ENCODE results near the gene TRIO. TPM values are rescaled to one million over a fixed set of nuclear protein-coding genes. Genes with fewer than 3 reads are reported as not detected.

TRIO gene
- total RNA-seq, 4 donors from 2014 or later, result 67.4 to 103 (median 94.7) TPM

DNA sequence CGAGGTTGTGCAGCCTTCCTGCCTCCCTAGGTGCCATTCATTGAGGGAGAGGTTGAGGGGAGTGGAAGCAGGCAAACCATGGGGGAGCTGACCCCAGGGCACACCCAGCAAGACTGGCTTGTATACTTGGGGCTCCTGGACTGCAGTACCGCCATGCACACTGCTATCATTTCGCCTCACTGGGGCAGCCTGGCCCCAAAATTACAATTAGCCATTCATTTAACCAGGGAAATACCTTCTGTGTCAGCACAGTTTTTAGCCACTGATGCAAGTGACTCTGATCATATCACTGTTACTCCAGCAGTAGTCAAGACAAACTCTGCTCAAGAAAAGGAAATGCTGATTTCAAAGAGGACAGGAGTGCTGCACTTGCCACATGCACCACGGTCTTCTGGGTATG lies 109.7 kb downstream of the TRIO start:
- intact Hi-C loops (cut with DNase I), result no loop called here
- Histone ChIP-seq H3K36me3 (no peaks in the 10 kb centered on the region), H3K27me3 (no peaks in the 10 kb centered on the region), H3K4me3 (replicated peaks in 1 of 3) (no peak overlapping the region), H3K9me3 (no peaks in the 10 kb centered on the region), H3K27ac (no peak overlapping the region), H3K4me1 (peaks cover 0 to 11% of the 10 kb centered on the region in 2 donors)
- no peak for DNase-seq
- 79 to 93% methylated on average over 4 of the region's 4 CpGs for WGBS, 2 donors
- TF ChIP-seq, protein P1, sequence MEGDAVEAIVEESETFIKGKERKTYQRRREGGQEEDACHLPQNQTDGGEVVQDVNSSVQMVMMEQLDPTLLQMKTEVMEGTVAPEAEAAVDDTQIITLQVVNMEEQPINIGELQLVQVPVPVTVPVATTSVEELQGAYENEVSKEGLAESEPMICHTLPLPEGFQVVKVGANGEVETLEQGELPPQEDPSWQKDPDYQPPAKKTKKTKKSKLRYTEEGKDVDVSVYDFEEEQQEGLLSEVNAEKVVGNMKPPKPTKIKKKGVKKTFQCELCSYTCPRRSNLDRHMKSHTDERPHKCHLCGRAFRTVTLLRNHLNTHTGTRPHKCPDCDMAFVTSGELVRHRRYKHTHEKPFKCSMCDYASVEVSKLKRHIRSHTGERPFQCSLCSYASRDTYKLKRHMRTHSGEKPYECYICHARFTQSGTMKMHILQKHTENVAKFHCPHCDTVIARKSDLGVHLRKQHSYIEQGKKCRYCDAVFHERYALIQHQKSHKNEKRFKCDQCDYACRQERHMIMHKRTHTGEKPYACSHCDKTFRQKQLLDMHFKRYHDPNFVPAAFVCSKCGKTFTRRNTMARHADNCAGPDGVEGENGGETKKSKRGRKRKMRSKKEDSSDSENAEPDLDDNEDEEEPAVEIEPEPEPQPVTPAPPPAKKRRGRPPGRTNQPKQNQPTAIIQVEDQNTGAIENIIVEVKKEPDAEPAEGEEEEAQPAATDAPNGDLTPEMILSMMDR (IDR thresholded peaks at IDR 0.05), result no peak
- TF ChIP-seq POLR2A (IDR thresholded peaks at IDR 0.05), result no peak

DNA sequence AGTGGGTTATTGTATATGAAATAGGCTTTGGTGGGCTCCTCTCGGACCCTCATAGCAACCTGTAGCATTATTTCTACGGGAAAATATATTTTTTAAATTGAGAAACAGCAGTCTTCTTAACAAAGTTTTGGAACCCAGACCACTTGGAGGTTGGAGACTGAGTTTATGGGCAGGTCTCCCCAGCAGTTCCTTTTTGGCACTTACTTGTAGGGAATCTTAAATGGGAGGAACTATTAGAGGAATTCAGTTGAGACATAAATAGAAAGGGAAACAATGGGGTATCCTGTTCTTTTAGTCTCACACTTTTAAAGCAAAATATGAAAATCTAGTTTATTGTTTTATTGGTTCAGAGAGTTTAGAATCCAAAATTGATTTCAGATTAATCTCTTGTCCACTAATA lies 111.5 kb downstream of the TRIO start:
- no peak for DNase-seq
- H3K4me3 ChIP-seq (replicated peaks in 1 of 3), result no peak overlapping the region
- peaks cover 0 to 11% of the 10 kb centered on the region in 2 donors for H3K4me1 ChIP-seq
- WGBS, 2 donors, result 89 to 95% methylated on average over 2 of the region's 2 CpGs
- TF ChIP-seq, protein P1 (IDR thresholded peaks at IDR 0.05), result no peak
- no peak for TF ChIP-seq POLR2A (IDR thresholded peaks at IDR 0.05)
- H3K36me3 ChIP-seq, result no peaks in the 10 kb centered on the region
- peak overlapping the region in 1 of 3 donors; percentile 2 for H3K27ac ChIP-seq
- no peaks in the 10 kb centered on the region for H3K27me3 ChIP-seq
- intact Hi-C loops (cut with DNase I), result no loop called here
- H3K9me3 ChIP-seq, result no peaks in the 10 kb centered on the region

DNA sequence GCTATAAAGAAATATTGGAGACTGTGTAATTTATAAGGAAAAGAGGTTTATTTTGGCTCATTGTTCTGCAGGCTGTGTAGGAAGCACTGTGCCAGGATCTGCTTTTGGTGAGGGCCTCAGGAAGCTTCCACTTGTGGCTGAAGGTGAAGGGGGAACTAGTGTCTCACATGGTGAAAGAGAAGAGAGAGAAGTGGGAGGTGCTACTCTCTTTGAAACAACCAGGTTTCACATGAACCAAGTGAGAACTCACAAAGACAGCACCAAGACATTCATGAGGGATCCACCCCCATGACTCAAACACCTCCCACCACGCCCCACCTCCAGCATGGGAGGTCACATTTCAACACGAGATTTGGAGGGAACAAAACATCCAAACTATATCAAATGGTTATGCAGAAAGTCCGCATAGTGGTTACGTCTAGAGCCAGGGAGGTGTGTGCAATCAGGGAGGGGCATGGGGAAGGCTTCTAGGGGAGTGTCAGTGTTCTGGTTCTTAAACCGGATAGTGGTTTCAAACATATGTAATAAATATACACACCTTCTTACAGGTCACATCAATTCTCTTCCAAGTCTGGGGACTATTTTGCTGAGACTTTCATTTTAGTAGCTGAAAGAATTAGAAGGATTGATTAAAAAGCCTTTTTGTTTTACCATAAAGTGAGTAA lies 113.0 kb downstream of the TRIO start:
- WGBS, 2 donors, result 88 to 94% methylated on average over 5 of the region's 5 CpGs
- intact Hi-C loops (cut with DNase I), result no loop called here
- H3K36me3 ChIP-seq, result no peaks in the 10 kb centered on the region
- DNase-seq, result no peak
- H3K27ac ChIP-seq, result no peak overlapping the region
- TF ChIP-seq POLR2A (IDR thresholded peaks at IDR 0.05), result no peak
- TF ChIP-seq, protein P1 (IDR thresholded peaks at IDR 0.05), result no peak
- no peak overlapping the region for H3K4me3 ChIP-seq (replicated peaks in 1 of 3)
- no peaks in the 10 kb centered on the region for H3K27me3 ChIP-seq
- H3K4me1 ChIP-seq, result no peaks in the 10 kb centered on the region
- H3K9me3 ChIP-seq, result no peaks in the 10 kb centered on the region

DNA sequence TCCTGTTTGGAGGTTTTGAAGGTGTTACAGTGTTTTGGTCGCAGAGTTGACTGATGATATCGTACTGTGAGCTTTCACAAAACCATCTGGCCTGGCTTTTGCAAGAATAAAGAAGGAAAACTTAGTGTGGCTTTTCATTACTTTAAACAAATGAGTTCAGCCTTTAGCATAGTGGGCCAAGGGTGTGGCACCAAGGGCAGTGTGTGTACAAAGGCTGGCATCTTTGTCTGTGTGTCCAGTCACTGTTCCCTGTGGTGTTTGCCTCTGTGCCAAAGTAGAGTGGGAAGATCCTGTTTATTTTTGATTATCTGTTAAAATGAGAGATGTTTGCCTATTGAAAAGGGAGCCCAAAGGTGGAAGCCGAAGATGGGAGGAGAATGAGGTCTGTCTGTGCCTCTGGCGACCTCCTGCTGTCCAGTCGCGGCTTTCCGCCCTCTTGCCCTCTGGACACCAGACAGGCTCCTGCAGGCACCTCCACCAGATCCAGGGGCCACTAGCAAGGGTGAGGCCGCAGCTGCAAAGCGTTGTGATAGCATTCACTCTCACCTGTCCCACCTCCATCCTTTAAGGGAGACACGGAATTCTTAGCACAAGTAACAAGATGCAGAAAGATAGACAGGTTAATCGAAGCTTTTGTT lies 113.7 kb downstream of the TRIO start:
- Histone ChIP-seq H3K36me3 (no peaks in the 10 kb centered on the region), H3K4me1 (no peaks in the 10 kb centered on the region), H3K27ac (no peak overlapping the region), H3K27me3 (no peaks in the 10 kb centered on the region), H3K9me3 (no peaks in the 10 kb centered on the region), H3K4me3 (replicated peaks in 1 of 3) (no peak overlapping the region)
- TF ChIP-seq POLR2A (IDR thresholded peaks at IDR 0.05), result no peak
- TF ChIP-seq, protein P1 (IDR thresholded peaks at IDR 0.05), result no peak
- WGBS, 2 donors, result 81% methylated on average over 11 of the region's 11 CpGs
- intact Hi-C loops (cut with DNase I), result no loop called here
- no peak for DNase-seq

DNA sequence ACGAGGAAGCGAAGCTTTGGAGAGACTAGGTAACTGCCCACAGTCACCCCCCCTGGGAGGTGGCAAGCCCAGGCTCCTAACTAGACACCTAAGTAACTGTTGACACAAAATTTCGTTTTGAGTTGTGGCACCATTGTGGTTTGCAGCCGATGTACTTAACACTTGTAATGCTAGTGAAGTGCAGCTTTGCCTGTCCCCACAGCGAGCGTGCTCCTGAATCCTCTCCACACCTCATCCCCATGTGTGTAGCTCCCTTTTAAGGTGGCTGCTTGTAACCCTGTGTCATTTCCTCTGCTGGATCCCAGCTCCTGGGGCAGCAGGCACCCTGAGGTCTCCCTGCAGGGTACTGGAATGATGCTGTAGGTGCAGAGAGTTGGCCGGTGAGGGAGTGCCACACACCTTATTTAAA lies 114.9 kb downstream of the TRIO start:
- no peaks in the 10 kb centered on the region for H3K4me1 ChIP-seq

More for the DNA sequence above, 114.9 kb downstream of the TRIO start:
- WGBS, 2 donors, result 83 to 84% methylated on average over 7 of the region's 7 CpGs
- TF ChIP-seq POLR2A (IDR thresholded peaks at IDR 0.05), result no peak
- TF ChIP-seq, protein P1 (IDR thresholded peaks at IDR 0.05), result no peak
- H3K36me3 ChIP-seq, result no peaks in the 10 kb centered on the region
- H3K4me3 ChIP-seq (replicated peaks in 1 of 3), result no peak overlapping the region
- intact Hi-C loops (cut with DNase I), result no loop called here
- no peak overlapping the region for H3K27ac ChIP-seq
- no peak for DNase-seq
- H3K9me3 ChIP-seq, result no peaks in the 10 kb centered on the region
- H3K27me3 ChIP-seq, result no peaks in the 10 kb centered on the region
